GM12892 (cell line): ENCODE results near the gene NT5C2.

Experiments used
- POLR2A ChIP-seq: IDR thresholded peaks from 2 replicates; pipeline ENCODE4 v1.6.1; 2011; ENCODE audit warnings: low read depth, low read length, control low read depth
- POLR2AphosphoS5 ChIP-seq: IDR thresholded peaks from 2 replicates; pipeline ENCODE4 v1.6.1; 2011; ENCODE audit warnings: low read depth, low read length, control low read depth
- TAF1 ChIP-seq: IDR thresholded peaks from 2 replicates; pipeline ENCODE4 v1.6.1; 2011; ENCODE audit warnings: low read depth, mild to moderate bottlenecking, control low read depth, low read length, borderline replicate concordance

- TF ChIP-seq POLR2AphosphoS5, result no peak
- TF ChIP-seq TAF1, result no peak
- no peak for TF ChIP-seq POLR2A
Observed at GRCh38 chr10:103224133-103224532, 31.1 kb upstream of the NT5C2 start.
